Lower leg skin (tissue), 3 donors: Measurements from ENCODE around the gene SLC16A3.

Source experiments
- CTCF ChIP-seq, 3 donors: fragments of 450-650 bp; IDR thresholded peaks; one replicate each; pipeline ENCODE4 v1.5.1; 2016; ENCODE audit warnings: antibody characterized with exemption in 3 of 3, mild to moderate bottlenecking in 3 of 3, moderate library complexity in 2 of 3
- POLR2A ChIP-seq, 2 donors: fragments of 450-650 bp; IDR thresholded peaks; one replicate each; pipeline ENCODE4 v1.6.1; 2016 to 2017; ENCODE audit warnings: antibody characterized with exemption in 2 of 2, mild to moderate bottlenecking in 1 of 2, moderate library complexity in 1 of 2

DNA sequence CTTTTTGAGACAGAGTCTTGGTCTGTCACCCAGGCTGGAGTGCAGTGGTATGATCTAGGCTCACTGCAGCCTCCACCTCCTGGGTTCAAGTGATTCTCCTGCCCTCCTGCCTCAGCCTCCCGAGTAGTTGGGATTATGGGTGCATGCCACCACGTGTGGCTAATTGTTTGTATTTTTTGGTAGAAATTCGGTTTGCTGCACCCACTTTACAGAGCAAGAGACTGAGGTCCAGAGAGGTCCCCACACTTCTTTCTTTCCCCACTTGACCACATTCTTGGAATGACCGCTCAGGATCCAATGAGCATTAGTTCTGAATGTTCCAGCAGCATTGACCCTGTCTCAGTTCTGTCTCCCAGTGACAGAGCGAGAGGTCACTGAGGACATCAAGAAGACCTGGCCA lies 5.3 kb upstream of the SLC16A3 start:
- TF ChIP-seq POLR2A (IDR thresholded peaks at IDR 0.05), result no peak
- no peak for TF ChIP-seq CTCF (IDR thresholded peaks at IDR 0.05)
